HepG2 (cell line): ENCODE data around the gene COMP. TPM values are rescaled to one million over a fixed set of nuclear protein-coding genes. Genes with fewer than 3 reads are reported as not detected.
A peak's percentile ranks its signal among the peaks of the same experiment; 100 is the strongest.

Experiments used
- AKAP8 ChIP-seq: sonication (generic); formaldehyde crosslinking; IDR thresholded peaks from 2 replicates; pipeline ENCODE4 v1.5.1; 2020; ENCODE audit warnings: mild to moderate bottlenecking, missing genetic modification reagents
- ARHGAP35 ChIP-seq: sonication (generic); formaldehyde crosslinking; IDR thresholded peaks from 2 replicates; pipeline ENCODE4 v1.9.0; 2022; ENCODE audit warnings: mild to moderate bottlenecking, inconsistent platforms, moderate library complexity, missing genetic modification reagents, borderline replicate concordance
- ATF7 ChIP-seq, 2 experiments: fragments of 450-650 bp in 1 of 2; sonication (generic) in 1 of 2; formaldehyde crosslinking in 1 of 2; IDR thresholded peaks; 2 replicates each; pipeline versions ENCODE4 v1.4.0 to v1.6.1; 2016 to 2020; ENCODE audit warnings: antibody characterized with exemption in 1 of 2, mild to moderate bottlenecking in 1 of 2, missing genetic modification reagents in 1 of 2
- BRCA1 ChIP-seq: sonication (generic); formaldehyde crosslinking; IDR thresholded peaks from 2 replicates; pipeline ENCODE4 v1.4.0; 2020; ENCODE audit warnings: missing genetic modification reagents
- CAMTA2 ChIP-seq: sonication (generic); formaldehyde crosslinking; IDR thresholded peaks from 2 replicates; pipeline ENCODE4 v1.4.0; 2020; ENCODE audit warnings: mild to moderate bottlenecking, missing genetic modification reagents, borderline replicate concordance
- TAF15 ChIP-seq: fragments of 200-400 bp; formaldehyde crosslinking; IDR thresholded peaks from one replicate; pipeline ENCODE4 v1.6.1; 2018; ENCODE audit warnings: mild to moderate bottlenecking, low read depth, low read length; ENCODE audit not compliant: poor library complexity, severe bottlenecking
- XBP1 ChIP-seq: sonication (generic); formaldehyde crosslinking; IDR thresholded peaks from 2 replicates; pipeline ENCODE4 v1.5.0; 2020; ENCODE audit warnings: missing genetic modification reagents
- ZFX ChIP-seq: sonication (generic); formaldehyde crosslinking; IDR thresholded peaks from 2 replicates; pipeline ENCODE4 v1.4.0; 2020; ENCODE audit warnings: mild to moderate bottlenecking, low read depth, missing genetic modification reagents, moderate library complexity
- ZNF235 ChIP-seq: sonication (generic); formaldehyde crosslinking; IDR thresholded peaks from 2 replicates; pipeline ENCODE4 v1.8.1; 2023; ENCODE audit warnings: mild to moderate bottlenecking, missing genetic modification reagents, borderline replicate concordance
- ZNF343 ChIP-seq: sonication (generic); formaldehyde crosslinking; IDR thresholded peaks from 2 replicates; pipeline ENCODE4 v1.4.0; 2020; ENCODE audit warnings: mild to moderate bottlenecking, missing genetic modification reagents
- ZNF451 ChIP-seq: sonication (generic); formaldehyde crosslinking; IDR thresholded peaks from 2 replicates; pipeline ENCODE4 v1.5.0; 2020; ENCODE audit warnings: mild to moderate bottlenecking, missing genetic modification reagents
- ZNF607 ChIP-seq: sonication (generic); formaldehyde crosslinking; IDR thresholded peaks from 2 replicates; pipeline ENCODE4 v1.5.1; 2020; ENCODE audit warnings: missing genetic modification reagents, mild to moderate bottlenecking, borderline replicate concordance
- polyA plus RNA-seq, 8 experiments: library from polyadenylated mRNA; depleted of rRNA in 3 of 8; stranded (reverse) in 7 of 8; unstranded in 1 of 8; fragments of >200 nt; fragmentation: Illumina TruSeq in 4 of 8; extraction: Trizol in 4 of 8; gene quantifications; 2 replicates each; pipeline versions ENCODE4 v1.2.1 to v1.2.3, GENCODE V29; 2011 to 2016; ENCODE audit warnings: low read depth in 4 of 8, missing spikeins in 1 of 8, mixed read lengths in 1 of 8; ENCODE audit not compliant: insufficient read depth in 1 of 8
- total RNA-seq, 5 experiments: library from RNA; depleted of rRNA; stranded (reverse); fragments of >200 nt; fragmentation: Illumina TruSeq; extraction: Trizol; gene quantifications; 2 replicates each; pipeline ENCODE4 v1.2.3, GENCODE V29; 2016; ENCODE audit warnings: low read depth in 1 of 5
- TF ChIP-seq, protein P1 (sequence below): sonication (generic); formaldehyde crosslinking; IDR thresholded peaks from 2 replicates; pipeline ENCODE4 v1.9.0; 2021; ENCODE audit warnings: missing genetic modification reagents, borderline replicate concordance
- TF ChIP-seq, protein P2 (sequence below): sonication (generic); formaldehyde crosslinking; IDR thresholded peaks from 2 replicates; pipeline ENCODE4 v1.4.0; 2020; ENCODE audit warnings: missing genetic modification reagents, borderline replicate concordance
- TF ChIP-seq, protein P3 (sequence below): IDR thresholded peaks from 2 replicates; pipeline ENCODE4 v1.6.1; 2016; ENCODE audit warnings: mild to moderate bottlenecking, missing biosample characterization, missing genetic modification reagents
- TF ChIP-seq, protein P4 (sequence below): sonication (generic); formaldehyde crosslinking; IDR thresholded peaks from 2 replicates; pipeline ENCODE4 v1.8.1; 2023; ENCODE audit warnings: mild to moderate bottlenecking, inconsistent platforms, moderate library complexity, missing genetic modification reagents, borderline replicate concordance
- TF ChIP-seq, protein P5 (sequence below): sonication (generic); formaldehyde crosslinking; IDR thresholded peaks from 2 replicates; pipeline ENCODE4 v1.4.0; 2020; ENCODE audit warnings: missing genetic modification reagents

Gene COMP
- total and polyA plus RNA-seq, 2 of the 13 experiments (the other 11 are each of a cell fraction or from before 2014, with no cell fraction given) = 0.04 to 0.13 TPM

DNA sequence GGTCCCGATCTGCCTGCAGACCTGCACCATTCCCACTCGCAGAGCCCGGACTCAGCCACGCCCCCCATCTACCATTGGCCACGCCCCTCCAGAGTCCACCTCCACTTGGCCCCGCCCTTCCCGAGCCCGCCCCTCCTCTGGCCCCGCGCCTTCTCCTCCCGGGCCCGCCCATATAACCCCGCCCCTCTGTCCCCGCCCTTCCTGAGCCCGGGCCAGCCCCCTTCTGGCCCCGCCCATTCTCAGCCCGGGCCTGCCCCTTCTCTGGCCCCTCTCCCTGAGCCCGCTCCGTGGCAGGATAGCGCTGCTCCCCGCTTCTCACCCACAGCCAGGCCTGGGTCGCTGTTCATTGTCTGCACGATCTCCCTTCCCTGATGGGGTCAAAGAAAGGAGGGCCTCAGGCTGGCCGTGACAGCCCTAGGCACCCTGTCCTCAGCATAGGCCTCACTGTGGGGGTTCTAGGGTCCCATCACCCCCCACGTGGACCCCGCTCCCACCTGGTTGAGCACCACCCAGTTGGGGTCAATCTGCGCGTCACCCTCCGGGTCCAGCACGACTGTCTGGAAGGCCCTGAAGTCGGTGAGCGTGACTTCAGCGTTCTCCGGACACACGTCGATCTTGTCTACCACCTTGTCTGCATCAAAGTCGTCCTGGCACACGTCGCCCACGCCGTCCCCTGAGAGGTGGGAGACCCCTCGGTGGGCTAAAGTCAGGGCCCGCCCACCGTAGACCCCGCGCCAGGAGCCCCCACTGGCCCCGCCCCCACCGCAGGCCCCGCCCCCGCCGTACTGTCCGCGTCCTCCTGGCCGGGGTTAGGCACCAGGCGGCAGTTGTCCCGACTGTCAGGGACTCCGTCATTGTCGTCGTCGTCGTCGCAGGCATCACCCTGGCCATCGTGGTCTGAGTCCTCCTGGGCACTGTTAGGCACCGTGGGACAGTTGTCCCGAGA, 5.7 kb downstream of the COMP start (continued):
- TF ChIP-seq, protein P1, sequence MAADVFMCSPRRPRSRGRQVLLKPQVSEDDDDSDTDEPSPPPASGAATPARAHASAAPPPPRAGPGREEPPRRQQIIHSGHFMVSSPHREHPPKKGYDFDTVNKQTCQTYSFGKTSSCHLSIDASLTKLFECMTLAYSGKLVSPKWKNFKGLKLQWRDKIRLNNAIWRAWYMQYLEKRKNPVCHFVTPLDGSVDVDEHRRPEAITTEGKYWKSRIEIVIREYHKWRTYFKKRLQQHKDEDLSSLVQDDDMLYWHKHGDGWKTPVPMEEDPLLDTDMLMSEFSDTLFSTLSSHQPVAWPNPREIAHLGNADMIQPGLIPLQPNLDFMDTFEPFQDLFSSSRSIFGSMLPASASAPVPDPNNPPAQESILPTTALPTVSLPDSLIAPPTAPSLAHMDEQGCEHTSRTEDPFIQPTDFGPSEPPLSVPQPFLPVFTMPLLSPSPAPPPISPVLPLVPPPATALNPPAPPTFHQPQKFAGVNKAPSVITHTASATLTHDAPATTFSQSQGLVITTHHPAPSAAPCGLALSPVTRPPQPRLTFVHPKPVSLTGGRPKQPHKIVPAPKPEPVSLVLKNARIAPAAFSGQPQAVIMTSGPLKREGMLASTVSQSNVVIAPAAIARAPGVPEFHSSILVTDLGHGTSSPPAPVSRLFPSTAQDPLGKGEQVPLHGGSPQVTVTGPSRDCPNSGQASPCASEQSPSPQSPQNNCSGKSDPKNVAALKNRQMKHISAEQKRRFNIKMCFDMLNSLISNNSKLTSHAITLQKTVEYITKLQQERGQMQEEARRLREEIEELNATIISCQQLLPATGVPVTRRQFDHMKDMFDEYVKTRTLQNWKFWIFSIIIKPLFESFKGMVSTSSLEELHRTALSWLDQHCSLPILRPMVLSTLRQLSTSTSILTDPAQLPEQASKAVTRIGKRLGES (CRISPR knock-in tag) = no peak
- TF ChIP-seq ZNF343 (CRISPR knock-in tag) = no peak
- no peak for TF ChIP-seq TAF15
- no peak for TF ChIP-seq ATF7 (IDR thresholded peaks at IDR 0.05)
- TF ChIP-seq ATF7 (CRISPR knock-in tag; IDR thresholded peaks at IDR 0.05) = no peak
- TF ChIP-seq BRCA1 (CRISPR knock-in tag) = no peak
- TF ChIP-seq, protein P2, sequence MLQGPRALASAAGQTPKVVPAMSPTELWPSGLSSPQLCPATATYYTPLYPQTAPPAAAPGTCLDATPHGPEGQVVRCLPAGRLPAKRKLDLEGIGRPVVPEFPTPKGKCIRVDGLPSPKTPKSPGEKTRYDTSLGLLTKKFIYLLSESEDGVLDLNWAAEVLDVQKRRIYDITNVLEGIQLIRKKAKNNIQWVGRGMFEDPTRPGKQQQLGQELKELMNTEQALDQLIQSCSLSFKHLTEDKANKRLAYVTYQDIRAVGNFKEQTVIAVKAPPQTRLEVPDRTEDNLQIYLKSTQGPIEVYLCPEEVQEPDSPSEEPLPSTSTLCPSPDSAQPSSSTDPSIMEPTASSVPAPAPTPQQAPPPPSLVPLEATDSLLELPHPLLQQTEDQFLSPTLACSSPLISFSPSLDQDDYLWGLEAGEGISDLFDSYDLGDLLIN = no peak
- TF ChIP-seq ZNF607 (CRISPR knock-in tag) = no peak
- no peak for TF ChIP-seq ARHGAP35 (CRISPR knock-in tag)
- TF ChIP-seq, protein P3, sequence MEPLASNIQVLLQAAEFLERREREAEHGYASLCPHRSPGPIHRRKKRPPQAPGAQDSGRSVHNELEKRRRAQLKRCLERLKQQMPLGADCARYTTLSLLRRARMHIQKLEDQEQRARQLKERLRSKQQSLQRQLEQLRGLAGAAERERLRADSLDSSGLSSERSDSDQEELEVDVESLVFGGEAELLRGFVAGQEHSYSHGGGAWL (CRISPR knock-in tag) = no peak
- TF ChIP-seq, protein P4, sequence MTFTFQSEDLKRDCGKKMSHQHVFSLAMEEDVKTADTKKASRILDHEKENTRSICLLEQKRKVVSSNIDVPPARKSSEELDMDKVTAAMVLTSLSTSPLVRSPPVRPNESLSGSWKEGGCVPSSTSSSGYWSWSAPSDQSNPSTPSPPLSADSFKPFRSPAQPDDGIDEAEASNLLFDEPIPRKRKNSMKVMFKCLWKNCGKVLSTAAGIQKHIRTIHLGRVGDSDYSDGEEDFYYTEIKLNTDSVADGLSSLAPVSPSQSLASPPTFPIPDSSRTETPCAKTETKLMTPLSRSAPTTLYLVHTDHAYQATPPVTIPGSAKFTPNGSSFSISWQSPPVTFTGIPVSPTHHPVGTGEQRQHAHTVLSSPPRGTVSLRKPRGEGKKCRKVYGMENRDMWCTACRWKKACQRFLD (CRISPR knock-in tag) = no peak
- TF ChIP-seq AKAP8 = no peak
- no peak for TF ChIP-seq ZNF235 (CRISPR knock-in tag)
- TF ChIP-seq, protein P5, sequence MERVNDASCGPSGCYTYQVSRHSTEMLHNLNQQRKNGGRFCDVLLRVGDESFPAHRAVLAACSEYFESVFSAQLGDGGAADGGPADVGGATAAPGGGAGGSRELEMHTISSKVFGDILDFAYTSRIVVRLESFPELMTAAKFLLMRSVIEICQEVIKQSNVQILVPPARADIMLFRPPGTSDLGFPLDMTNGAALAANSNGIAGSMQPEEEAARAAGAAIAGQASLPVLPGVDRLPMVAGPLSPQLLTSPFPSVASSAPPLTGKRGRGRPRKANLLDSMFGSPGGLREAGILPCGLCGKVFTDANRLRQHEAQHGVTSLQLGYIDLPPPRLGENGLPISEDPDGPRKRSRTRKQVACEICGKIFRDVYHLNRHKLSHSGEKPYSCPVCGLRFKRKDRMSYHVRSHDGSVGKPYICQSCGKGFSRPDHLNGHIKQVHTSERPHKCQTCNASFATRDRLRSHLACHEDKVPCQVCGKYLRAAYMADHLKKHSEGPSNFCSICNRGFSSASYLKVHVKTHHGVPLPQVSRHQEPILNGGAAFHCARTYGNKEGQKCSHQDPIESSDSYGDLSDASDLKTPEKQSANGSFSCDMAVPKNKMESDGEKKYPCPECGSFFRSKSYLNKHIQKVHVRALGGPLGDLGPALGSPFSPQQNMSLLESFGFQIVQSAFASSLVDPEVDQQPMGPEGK (CRISPR knock-in tag) = no peak
- no peak for TF ChIP-seq CAMTA2 (CRISPR knock-in tag)
- TF ChIP-seq ZNF451 (CRISPR knock-in tag) = no peak
- TF ChIP-seq XBP1 (CRISPR knock-in tag) = no peak
- TF ChIP-seq ZFX (CRISPR knock-in tag) = peak; percentile 59
